ENCODE results near the gene CACNA1F.
"Not testable (repeated sequence)": the region's sequence is repeated elsewhere in the genome, so short reads cannot be mapped to it uniquely, and the experiment has no call there.

Gene CACNA1F

GRCh38 chrX:49176421-49177326, 56.5 kb downstream of the CACNA1F start:
- DNase-seq (ENCODE audit: low read depth in 3 of 3), result no peak

- DNase-seq (ENCODE audit: low read depth in 3 of 3), result no peak
These were observed 57.5 kb downstream of the CACNA1F start for GRCh38 chrX:49175435-49176274.

GRCh38 chrX:49174723-49175122, 58.4 kb downstream of the CACNA1F start:
- no peak for DNase-seq (ENCODE audit: low read depth in 3 of 3)

- DNase-seq (ENCODE audit: low read depth in 3 of 3), result not testable (repeated sequence)
These were observed 59.6 kb downstream of the CACNA1F start for GRCh38 chrX:49173544-49173943.

- peak; percentile 34 to 76 (median 42) for DNase-seq (ENCODE audit: low read depth in 3 of 3)
These were observed 60.8 kb downstream of the CACNA1F start for GRCh38 chrX:49172280-49172780.

GRCh38 chrX:49171752-49172279, 61.3 kb downstream of the CACNA1F start, which contains the start of gene PLP2:
TSS of gene PLP2 (plus strand) at chrX:49171898. CDS start at chrX:49172001, 103 bp downstream.
- peak; percentile 52 to 75 (median 56) for DNase-seq (ENCODE audit: low read depth in 3 of 3)

GRCh38 chrX:49167740-49168108, 65.4 kb downstream of the CACNA1F start:
- no peak for DNase-seq (ENCODE audit: low read depth in 3 of 3)

GRCh38 chrX:49166914-49167739, 66.0 kb downstream of the CACNA1F start:
- DNase-seq (ENCODE audit: low read depth in 3 of 3), result peak in 2 of 3 experiments; percentile 28 to 69

GRCh38 chrX:49165901-49166881, 66.9 kb downstream of the CACNA1F start:
- peak; percentile 22 to 63 (median 51) for DNase-seq (ENCODE audit: low read depth in 3 of 3)

- DNase-seq (ENCODE audit: low read depth in 3 of 3), result no peak
These were observed 68.4 kb downstream of the CACNA1F start for GRCh38 chrX:49164589-49165360.

- peak; percentile 46 to 73 (median 57) for DNase-seq (ENCODE audit: low read depth in 3 of 3)
These were observed 69.4 kb downstream of the CACNA1F start for GRCh38 chrX:49163555-49164419.

- DNase-seq (ENCODE audit: low read depth in 3 of 3), result no peak
These were observed 70.5 kb downstream of the CACNA1F start, which contains the start of gene MAGIX for GRCh38 chrX:49162620-49163019. TSS of gene MAGIX (plus strand) at chrX:49162758. CDS start at chrX:49162890, 132 bp downstream.

GRCh38 chrX:49161632-49162031, 71.5 kb downstream of the CACNA1F start:
- DNase-seq (ENCODE audit: low read depth in 3 of 3), result no peak

- no peak for DNase-seq (ENCODE audit: low read depth in 3 of 3)
These were observed 72.2 kb downstream of the CACNA1F start for GRCh38 chrX:49160908-49161307.

- DNase-seq (ENCODE audit: low read depth in 3 of 3), result no peak
These were observed 75.9 kb downstream of the CACNA1F start for GRCh38 chrX:49157194-49157593.

GRCh38 chrX:49155900-49156837, 77.0 kb downstream of the CACNA1F start:
- DNase-seq (ENCODE audit: low read depth in 3 of 3), result peak; percentile 56 to 83 (median 67)

Measured in stimulated activated CD4-positive, alpha-beta T cell treated with anti-CD3 and anti-CD28 coated beads, TNF-alpha, amount 100 ng/mL, for 24 hours (primary cell).